ENCODE results near the gene ESPNL. TPM values are rescaled to one million over a fixed set of nuclear protein-coding genes. Genes with fewer than 3 reads are reported as not detected.

ESPNL gene
- total RNA-seq, 2 donors from 2014 or later, result 0.35 TPM; not detected in 1

DNA sequence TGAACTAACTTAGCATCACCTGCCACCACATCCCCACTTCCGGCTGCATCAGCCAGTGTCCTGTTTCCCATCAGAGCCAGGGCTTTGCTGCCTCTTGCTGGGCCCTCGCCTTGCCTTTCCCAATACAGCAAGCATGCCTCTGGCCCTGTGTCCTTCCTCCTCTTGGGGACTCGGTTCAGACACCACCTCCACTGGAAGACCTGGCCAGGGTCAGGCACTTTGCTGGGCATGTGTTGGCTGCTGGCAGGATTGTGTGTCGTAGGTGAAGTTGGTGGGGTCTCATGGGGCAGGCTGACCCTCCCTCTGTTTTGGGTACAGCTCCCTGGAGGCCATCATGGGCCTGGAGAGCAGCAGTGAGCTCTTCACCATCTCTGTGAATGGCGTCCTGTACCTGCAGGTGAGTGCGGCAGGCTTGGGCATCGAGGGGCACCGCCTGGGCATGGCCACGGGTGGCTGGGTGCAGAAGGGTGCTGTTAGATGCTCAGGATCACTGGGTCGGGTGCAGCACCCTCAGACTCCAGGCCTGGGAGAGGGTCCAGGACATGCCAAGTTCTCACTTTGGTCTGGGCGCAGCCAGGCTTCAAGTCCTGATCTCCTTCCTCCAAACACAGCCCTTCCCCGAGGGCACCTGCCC, 65.3 kb downstream of the ESPNL start:
- DNase-seq (ENCODE audit: low spot score), result no peak
- Histone ChIP-seq H3K36me3 (no peaks in the 10 kb centered on the region), H3K4me3 (no peak overlapping the region), H3K27me3 (replicated peaks; ENCODE audit: insufficient read depth) (no peaks in the 10 kb centered on the region), H3K27ac (no peak overlapping the region), H3K4me1 (ENCODE audit: control insufficient read depth in 1 of 2, low read depth in 2 of 2) (peaks cover 11 to 47% of the 10 kb centered on the region in 2 donors), H3K9me3 (no peaks in the 10 kb centered on the region)
- no peak for ATAC-seq (ENCODE audit: insufficient number of reproducible peaks, low FRiP score, low read depth)
- TF ChIP-seq, protein P1, sequence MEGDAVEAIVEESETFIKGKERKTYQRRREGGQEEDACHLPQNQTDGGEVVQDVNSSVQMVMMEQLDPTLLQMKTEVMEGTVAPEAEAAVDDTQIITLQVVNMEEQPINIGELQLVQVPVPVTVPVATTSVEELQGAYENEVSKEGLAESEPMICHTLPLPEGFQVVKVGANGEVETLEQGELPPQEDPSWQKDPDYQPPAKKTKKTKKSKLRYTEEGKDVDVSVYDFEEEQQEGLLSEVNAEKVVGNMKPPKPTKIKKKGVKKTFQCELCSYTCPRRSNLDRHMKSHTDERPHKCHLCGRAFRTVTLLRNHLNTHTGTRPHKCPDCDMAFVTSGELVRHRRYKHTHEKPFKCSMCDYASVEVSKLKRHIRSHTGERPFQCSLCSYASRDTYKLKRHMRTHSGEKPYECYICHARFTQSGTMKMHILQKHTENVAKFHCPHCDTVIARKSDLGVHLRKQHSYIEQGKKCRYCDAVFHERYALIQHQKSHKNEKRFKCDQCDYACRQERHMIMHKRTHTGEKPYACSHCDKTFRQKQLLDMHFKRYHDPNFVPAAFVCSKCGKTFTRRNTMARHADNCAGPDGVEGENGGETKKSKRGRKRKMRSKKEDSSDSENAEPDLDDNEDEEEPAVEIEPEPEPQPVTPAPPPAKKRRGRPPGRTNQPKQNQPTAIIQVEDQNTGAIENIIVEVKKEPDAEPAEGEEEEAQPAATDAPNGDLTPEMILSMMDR (IDR thresholded peaks at IDR 0.05), result no peak

- Histone ChIP-seq H3K27me3 (replicated peaks; ENCODE audit: insufficient read depth) (no peaks in the 10 kb centered on the region), H3K4me1 (ENCODE audit: control insufficient read depth in 1 of 2, low read depth in 2 of 2) (peaks cover 20 to 59% of the 10 kb centered on the region in 2 donors), H3K27ac (no peak overlapping the region), H3K4me3 (no peak overlapping the region), H3K36me3 (no peaks in the 10 kb centered on the region), H3K9me3 (no peaks in the 10 kb centered on the region)
- ATAC-seq (ENCODE audit: insufficient number of reproducible peaks, low FRiP score, low read depth) (no peak), DNase-seq (ENCODE audit: low spot score) (no peak)
- TF ChIP-seq, protein P1 (IDR thresholded peaks at IDR 0.05), result no peak
Observed at GRCh38 chr2:238166391-238167343, 66.5 kb downstream of the ESPNL start.

DNA sequence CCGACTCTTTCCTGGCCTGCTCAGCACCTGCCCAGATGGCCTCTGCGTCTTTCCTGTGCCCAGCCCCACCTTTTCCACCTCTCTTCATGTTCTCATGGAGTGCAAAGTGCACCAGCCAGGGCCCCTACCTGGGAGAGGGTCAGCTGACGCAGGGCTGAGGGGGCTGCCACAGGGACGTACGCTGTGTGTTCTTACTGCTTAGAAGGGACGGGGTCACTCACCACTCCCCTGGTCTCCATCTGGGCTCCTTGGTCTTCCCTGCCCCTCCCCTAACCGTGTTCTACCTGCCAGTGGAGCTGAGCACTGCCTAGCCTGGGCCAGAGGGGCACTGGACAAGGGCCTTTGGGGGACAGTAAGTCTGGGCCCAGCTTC, 67.2 kb downstream of the ESPNL start:
- TF ChIP-seq, protein P1 (IDR thresholded peaks at IDR 0.05), result no peak
- H3K4me3 ChIP-seq, result no peak overlapping the region
- ATAC-seq (ENCODE audit: insufficient number of reproducible peaks, low FRiP score, low read depth) (no peak), DNase-seq (ENCODE audit: low spot score) (no peak)
- H3K4me1 ChIP-seq (ENCODE audit: control insufficient read depth in 1 of 2, low read depth in 2 of 2), result peaks cover 22 to 64% of the 10 kb centered on the region in 2 donors
- H3K27ac ChIP-seq, result no peak overlapping the region
- H3K36me3 ChIP-seq, result peaks cover 2% of the 10 kb centered on the region
- H3K27me3 ChIP-seq (replicated peaks; ENCODE audit: insufficient read depth), result no peaks in the 10 kb centered on the region
- no peaks in the 10 kb centered on the region for H3K9me3 ChIP-seq

- Histone ChIP-seq H3K4me3 (no peak overlapping the region), H3K36me3 (peaks cover 7% of the 10 kb centered on the region), H3K4me1 (ENCODE audit: control insufficient read depth in 1 of 2, low read depth in 2 of 2) (peaks cover 22 to 63% of the 10 kb centered on the region in 2 donors), H3K27ac (peak overlapping the region; percentile 85 to 93), H3K9me3 (no peaks in the 10 kb centered on the region), H3K27me3 (replicated peaks; ENCODE audit: insufficient read depth) (no peaks in the 10 kb centered on the region)
- ATAC-seq (ENCODE audit: insufficient number of reproducible peaks, low FRiP score, low read depth), result no peak
- TF ChIP-seq, protein P1 (IDR thresholded peaks at IDR 0.05), result no peak
- no peak for DNase-seq (ENCODE audit: low spot score)
Observed at GRCh38 chr2:238167761-238168160, 67.6 kb downstream of the ESPNL start.
